ENCODE results near the gene ADGRA1. TPM values are rescaled to one million over a fixed set of nuclear protein-coding genes. Genes with fewer than 3 reads are reported as not detected.

The ADGRA1 gene
- total RNA-seq, 1 experiment from 2014 or later: not detected

GRCh38 chr10:133056001-133056400 is 31.7 kb upstream of the ADGRA1 start:
- DNase-seq (ENCODE audit: low read depth): no peak

DNA sequence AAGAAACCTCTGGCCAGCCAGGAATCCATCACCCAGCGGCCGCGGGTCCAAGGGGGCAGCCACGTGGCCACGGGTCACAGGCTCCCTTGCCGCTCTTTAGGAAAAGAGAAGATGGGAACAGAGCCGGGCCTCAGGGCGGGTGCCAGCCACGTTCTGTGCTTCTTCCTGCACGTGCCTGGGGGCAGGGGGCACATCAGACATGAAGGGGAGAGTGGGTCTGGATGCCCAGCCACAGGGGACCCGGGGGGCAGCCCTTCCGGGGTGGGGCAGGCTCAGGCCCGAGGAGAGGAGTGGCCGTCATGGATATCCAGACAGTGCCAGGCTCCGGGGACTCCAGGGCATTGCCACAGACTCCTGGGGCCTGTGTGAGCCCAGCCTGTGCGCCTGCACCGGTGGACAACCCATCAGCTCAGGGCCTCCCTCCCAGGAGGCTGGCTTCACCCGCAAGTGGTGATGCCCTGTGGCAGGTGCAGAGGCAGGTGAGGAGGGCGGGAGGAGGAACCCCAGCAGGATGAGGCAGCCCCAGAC is 31.0 kb upstream of the ADGRA1 start:
- DNase-seq (ENCODE audit: low read depth): no peak

- no peak for DNase-seq (ENCODE audit: low read depth)
Observed at GRCh38 chr10:133058331-133059092, 29.2 kb upstream of the ADGRA1 start.

- DNase-seq (ENCODE audit: low read depth): no peak
Observed at GRCh38 chr10:133059093-133059470, 28.6 kb upstream of the ADGRA1 start.

- no peak for DNase-seq (ENCODE audit: low read depth)
Observed at GRCh38 chr10:133059571-133059970, 28.2 kb upstream of the ADGRA1 start.

GRCh38 chr10:133060022-133060421 is 27.7 kb upstream of the ADGRA1 start:
- DNase-seq (ENCODE audit: low read depth): no peak

DNA sequence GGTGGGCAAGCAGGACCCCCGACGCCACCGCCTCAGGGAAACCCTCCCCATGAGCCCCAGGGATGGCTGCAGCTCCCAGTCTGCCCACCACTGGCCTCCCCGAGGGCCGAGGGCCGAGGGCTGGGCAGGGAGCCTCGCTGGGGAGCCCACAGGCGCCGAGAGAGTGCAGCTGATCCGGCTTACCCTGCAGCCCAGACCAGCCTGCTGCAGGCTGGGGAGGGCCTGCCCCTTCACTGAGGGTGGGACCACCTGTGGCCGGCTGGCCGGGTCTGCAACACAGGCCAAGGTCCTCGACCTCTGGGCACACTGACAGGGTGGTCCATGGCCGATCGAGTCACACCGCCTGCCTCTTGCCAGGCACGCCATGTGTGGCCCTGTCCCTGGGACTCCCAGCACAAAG is 27.3 kb upstream of the ADGRA1 start:
- DNase-seq (ENCODE audit: low read depth): no peak

DNA sequence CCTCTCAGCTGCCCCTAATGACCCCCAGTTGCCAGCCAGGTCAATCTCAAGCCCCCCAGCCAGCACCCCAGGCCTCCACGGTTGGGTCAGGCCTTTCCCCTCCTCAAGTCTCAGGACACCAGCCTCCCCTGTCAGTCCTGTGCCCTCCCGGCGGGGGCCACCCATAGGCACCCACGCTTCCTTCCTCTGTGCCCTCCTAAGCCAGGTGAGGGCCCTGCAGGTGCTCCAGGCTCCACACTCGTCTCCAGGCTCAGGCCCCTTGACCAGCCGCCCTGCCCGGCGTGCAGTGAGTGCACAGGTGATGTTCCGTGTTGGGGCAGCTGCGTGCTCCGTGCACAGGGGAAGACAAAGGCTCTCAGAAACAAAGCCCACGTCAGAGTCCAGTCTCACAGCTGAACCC is 26.8 kb upstream of the ADGRA1 start:
- no peak for DNase-seq (ENCODE audit: low read depth)

GRCh38 chr10:133061296-133062038 is 26.3 kb upstream of the ADGRA1 start:
- no peak for DNase-seq (ENCODE audit: low read depth)

DNA sequence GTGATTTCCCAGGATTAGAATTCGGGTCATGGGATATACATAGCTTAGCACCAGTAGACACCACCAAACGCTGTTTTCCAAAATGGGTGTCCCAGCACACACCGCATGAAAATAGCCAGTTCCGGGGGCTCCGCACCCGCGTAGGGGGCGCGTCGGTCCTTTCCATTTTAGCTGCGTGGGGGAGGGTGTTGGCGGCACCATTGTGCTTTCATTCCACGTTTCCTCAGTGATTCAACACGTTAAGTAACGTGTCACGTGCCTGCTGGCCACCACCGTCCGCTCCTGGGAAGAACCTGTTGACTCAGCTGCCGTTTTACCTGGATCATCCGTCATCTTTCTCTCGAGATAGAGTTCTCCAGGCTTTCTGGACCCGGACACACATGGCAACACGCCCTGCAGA is 25.6 kb upstream of the ADGRA1 start:
- DNase-seq (ENCODE audit: low read depth): no peak

DNA sequence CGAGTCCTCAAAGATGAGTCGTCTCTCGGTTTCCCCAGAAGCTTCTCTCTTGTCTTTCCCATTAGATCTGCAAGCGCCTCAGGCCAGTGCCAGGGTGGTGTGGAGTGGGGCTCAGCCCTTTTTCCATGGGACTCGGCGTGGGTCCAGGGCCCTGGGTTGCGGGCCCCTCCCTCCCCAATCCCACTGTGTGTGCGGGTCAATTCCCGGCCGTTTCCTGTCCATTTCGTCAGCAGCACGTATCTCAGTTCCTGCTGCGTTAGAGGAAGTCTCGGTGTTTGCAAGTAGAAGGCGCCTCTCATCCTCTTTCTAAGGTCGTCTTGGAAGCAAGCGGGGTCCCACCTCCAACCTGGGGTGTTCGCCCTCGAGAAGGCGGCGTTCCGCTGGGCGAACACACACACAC is 25.1 kb upstream of the ADGRA1 start:
- DNase-seq (ENCODE audit: low read depth): no peak

DNA sequence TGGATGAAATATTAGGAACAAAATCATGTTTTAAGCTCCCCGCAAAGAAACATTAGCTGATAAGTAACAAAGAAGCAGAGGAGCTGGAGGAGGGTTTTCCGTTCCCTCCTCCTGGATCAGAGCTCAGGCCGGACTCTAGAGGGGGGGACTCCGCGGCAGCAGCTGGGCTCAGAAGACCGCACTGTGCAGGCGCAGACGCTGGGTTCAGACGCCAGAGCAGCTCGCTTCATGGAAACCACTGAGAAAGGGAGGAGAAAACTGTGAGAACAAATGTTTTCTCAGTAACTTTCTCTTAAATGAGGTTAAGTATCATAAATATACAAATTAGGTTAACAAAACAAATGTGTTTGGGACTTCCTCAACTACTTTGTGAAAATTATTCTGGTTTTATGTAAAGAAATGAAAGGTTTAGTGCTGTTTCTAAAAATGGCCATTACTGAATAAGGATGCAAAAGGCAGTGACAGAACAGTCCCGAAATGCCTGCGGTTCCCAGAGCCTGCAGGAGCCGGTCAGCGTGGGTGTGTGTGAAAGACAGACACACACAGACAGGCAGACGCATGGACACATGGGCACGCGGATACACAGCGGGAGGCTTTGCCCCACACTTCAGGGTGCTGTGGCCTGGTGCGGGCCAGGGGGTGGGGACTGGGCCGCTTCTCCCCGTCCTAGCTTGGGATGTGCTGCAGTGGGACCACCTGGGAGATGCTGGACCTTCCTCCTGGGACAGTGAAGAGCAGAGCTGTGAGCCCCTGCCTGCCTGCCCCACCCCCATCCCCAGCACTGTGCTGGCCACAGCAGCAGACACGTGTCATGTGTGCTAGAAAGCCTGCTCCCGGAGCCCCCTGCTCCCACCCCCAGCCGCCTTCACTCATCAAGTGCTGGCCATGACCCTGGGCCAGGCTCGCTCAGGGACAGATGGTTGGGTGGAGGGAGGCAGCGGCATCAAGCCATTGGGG is 20.3 kb upstream of the ADGRA1 start:
- no peak for DNase-seq (ENCODE audit: low read depth)

- DNase-seq (ENCODE audit: low read depth): no peak
Observed at GRCh38 chr10:133068111-133069032, 19.4 kb upstream of the ADGRA1 start.

DNA sequence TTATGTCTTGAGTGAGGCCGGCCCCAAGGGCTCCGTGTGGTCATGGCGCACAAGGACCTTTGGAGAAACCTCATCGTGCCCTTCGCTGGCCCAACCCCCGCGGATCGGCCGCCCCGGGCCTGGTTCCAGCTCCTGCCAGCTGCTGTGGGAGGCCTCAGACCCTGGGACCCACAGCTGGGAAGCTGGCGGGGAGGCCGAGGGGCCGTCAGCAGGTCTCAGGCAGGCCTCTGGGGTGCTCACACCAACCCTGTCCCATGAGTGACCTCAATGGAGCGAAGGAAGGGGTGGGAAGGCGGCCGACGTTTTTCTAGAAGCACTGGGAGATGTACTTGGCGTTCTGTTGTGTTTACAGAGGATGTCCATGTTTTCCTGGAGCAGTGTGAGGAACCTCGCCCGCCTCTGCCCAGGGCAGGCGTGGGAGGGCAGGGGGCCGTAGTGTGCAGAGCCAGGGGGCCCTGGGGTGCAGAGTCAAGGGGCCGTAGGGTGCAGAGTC is 18.6 kb upstream of the ADGRA1 start:
- DNase-seq (ENCODE audit: low read depth): no peak

- DNase-seq (ENCODE audit: low read depth): no peak
Observed at GRCh38 chr10:133070405-133070804, 17.3 kb upstream of the ADGRA1 start.

- DNase-seq (ENCODE audit: low read depth): no peak
Observed at GRCh38 chr10:133070810-133071209, 16.9 kb upstream of the ADGRA1 start.

DNA sequence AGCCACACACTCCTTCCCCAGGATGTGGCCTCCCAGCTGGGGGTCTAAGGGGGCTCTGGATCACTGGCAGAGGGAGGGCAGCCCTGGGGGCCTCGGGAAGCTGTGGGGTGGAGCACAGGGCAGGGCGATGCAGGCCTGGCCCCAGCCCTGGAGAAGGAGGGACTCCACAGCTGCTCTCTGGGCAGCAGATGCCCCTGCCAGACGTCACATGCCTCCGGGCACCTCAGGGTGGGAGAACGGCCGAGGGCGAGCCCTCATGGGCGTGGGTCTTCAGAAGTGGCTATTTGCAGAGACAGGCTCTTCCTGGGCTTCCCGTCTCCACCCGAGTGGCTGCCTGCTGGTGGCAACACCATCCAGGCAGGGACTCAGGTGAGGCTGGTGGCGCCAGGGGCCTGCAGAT is 16.0 kb upstream of the ADGRA1 start:
- DNase-seq (ENCODE audit: low read depth): no peak

DNA sequence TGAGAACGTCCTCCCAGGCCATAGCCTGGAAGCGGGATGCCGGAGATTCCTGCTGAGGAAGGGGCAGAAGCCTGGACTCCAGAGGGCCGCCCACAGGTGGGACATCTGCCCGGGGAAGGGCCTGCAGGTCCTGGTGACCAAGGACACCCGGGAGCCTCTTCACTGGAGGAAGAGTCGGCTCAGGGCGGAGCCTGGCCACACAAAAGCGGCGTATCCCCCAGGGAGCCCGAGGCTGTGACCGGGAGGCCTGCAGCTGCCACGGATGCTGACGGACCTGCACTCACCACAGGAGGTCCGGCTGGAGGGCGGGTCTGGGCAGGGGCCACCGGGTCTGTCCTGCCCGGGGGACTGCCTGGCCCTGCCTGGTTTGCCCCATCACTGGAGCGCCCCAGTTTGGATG is 15.5 kb upstream of the ADGRA1 start:
- no peak for DNase-seq (ENCODE audit: low read depth)

GRCh38 chr10:133072720-133073390 is 14.9 kb upstream of the ADGRA1 start:
- no peak for DNase-seq (ENCODE audit: low read depth)

All from Daoy (cell line).